Common myeloid progenitor, CD34-positive (primary cell): ENCODE measurements around the gene CDK5R1. TPM values are rescaled to one million over a fixed set of nuclear protein-coding genes. Genes with fewer than 3 reads are reported as not detected.

Experiments used
- CTCF ChIA-PET: fragments of 350-600 bp; sonication (Branson Sonifier 250); formaldehyde crosslinking; loops from one replicate; lab custom pipeline; 2021; ENCODE audit warnings: antibody characterized with exemption; lab: Charles Lee
- POLR2A ChIA-PET: fragments of 350-600 bp; sonication (Branson Sonifier 250); formaldehyde crosslinking; loops from one replicate; lab custom pipeline; 2021; ENCODE audit warnings: antibody characterized with exemption; lab: Charles Lee
- DNase-seq, 3 donors: peaks; one replicate each; pipeline versions ENCODE4 v3.0.0 to v3.0.0-alpha.2; 2013
- H3K27ac ChIP-seq, 2 experiments: 1 replicate in 1 of 2; 2 replicates in 1 of 2; pipeline ENCODE4 v1.7.0; 2013; ENCODE audit warnings: inconsistent platforms in 2 of 2, low read length in 2 of 2, mild to moderate bottlenecking in 2 of 2, low read depth in 1 of 2, moderate library complexity in 1 of 2; ENCODE audit not compliant: severe bottlenecking in 2 of 2, insufficient read depth in 1 of 2, poor library complexity in 1 of 2
- H3K27me3 ChIP-seq, 5 experiments: replicated peaks in 2 of 5; 1 replicate in 3 of 5; 2 replicates in 2 of 5; pipeline versions ENCODE4 v1.6.1 to v1.7.0; 2013; ENCODE audit warnings: low read length in 4 of 5, mild to moderate bottlenecking in 2 of 5, moderate library complexity in 2 of 5, inconsistent platforms in 1 of 5; ENCODE audit not compliant: insufficient read depth in 5 of 5, control insufficient read depth in 4 of 5
- H3K36me3 ChIP-seq, 4 experiments: 1 replicate in 2 of 4; 2 replicates in 2 of 4; pipeline versions ENCODE4 v1.6.1 to v1.7.0; 2013; ENCODE audit warnings: low read length in 3 of 4, control low read depth in 1 of 4, mild to moderate bottlenecking in 1 of 4; ENCODE audit not compliant: control insufficient read depth in 4 of 4, insufficient read depth in 4 of 4
- H3K4me1 ChIP-seq, 4 experiments: 1 replicate in 3 of 4; 2 replicates in 1 of 4; pipeline versions ENCODE4 v1.6.1 to v1.7.1; 2013; ENCODE audit warnings: low read length in 3 of 4, mild to moderate bottlenecking in 3 of 4, control low read depth in 1 of 4, inconsistent platforms in 1 of 4, moderate library complexity in 1 of 4; ENCODE audit not compliant: control insufficient read depth in 4 of 4, insufficient read depth in 4 of 4; ENCODE audit errors: control extremely low read depth in 1 of 4
- H3K4me3 ChIP-seq, 7 experiments: 1 replicate in 4 of 7; 2 replicates in 3 of 7; pipeline versions ENCODE4 v1.5.1 to v1.7.0; 2013; ENCODE audit warnings: mild to moderate bottlenecking in 7 of 7, low read length in 6 of 7, moderate library complexity in 6 of 7, inconsistent platforms in 2 of 7, low read depth in 2 of 7, control low read depth in 1 of 7; ENCODE audit not compliant: insufficient read depth in 4 of 7, control insufficient read depth in 1 of 7; ENCODE audit errors: extremely low read depth in 1 of 7
- H3K9me3 ChIP-seq, 5 experiments: 1 replicate in 4 of 5; 2 replicates in 1 of 5; pipeline versions ENCODE4 v1.6.1 to v1.7.1; 2013; ENCODE audit warnings: low read length in 4 of 5, mild to moderate bottlenecking in 2 of 5, inconsistent platforms in 1 of 5, low read depth in 1 of 5, moderate library complexity in 1 of 5; ENCODE audit not compliant: control insufficient read depth in 4 of 5, insufficient read depth in 2 of 5; ENCODE audit errors: control extremely low read depth in 1 of 5
- whole genome bisulfite sequencing: methylation state at CpG from one replicate; pipeline ENCODE4 v1.1.5; 2013; ENCODE audit not compliant: insufficient coverage; 5-methylcytosine and 5-hydroxymethylcytosine counted together
- polyA plus RNA-seq: library from polyadenylated mRNA; unstranded; fragments of 120-200 nt; gene quantifications from one replicate; pipeline ENCODE4 v1.2.1, GENCODE V29; 2013

The CDK5R1 gene
- 0.53 TPM for polyA plus RNA-seq

DNA sequence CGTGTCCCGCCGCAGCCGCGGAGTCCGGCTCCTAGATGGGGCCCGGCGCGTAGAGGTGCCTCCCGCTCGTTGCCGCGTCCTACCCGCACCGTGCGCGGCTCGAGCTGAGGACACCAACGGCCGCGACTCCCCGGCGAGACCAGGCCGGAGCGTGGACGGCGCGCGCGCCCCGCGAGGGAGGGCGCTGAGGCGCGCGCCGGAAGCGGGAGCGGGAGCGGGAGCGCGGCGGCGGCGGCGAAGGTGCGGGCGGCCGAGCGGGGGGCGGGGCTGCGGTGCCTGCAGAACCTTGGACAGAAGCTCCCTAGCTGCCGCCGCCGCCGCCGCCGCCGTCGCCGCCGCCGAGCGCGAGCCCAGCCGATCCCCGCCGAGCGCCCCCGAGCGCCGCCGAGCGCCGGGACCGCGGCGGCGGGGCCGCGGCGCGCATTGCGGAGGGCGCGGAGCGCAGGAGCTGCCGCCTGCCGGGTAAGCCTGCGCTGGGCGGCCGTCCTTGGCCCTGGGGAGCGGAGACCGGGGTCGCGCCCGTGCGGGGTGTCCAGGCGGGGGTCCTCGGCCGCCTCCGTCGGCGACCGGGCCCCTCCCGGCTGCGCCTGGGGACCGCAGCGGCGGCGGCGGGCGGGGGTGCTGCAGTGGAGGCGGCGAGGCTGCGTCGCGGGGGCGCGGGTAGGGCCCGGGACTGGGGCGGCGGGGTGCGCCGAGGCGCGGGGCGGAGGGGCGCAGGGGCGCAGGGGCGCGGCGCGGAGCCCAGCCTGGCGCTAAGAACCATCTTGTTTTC is at the start of gene CDK5R1:
Gene CDK5R1 (plus strand): TSS at position 293 of the 772 bp plus-strand sequence. CDS start 628 bp downstream, outside the sequence.
- H3K27ac ChIP-seq, result no peak within 1 kb of the TSS
- H3K36me3 ChIP-seq, result peaks cover 2 to 12% (median 6%) of the 10 kb centered on the region in 4 experiments
- ChIA-PET CTCF (interaction anchor here (0.7 to 2.0 kb wide), 4 partner anchors 24 to 268 kb away, joined by 3 to 11 read pairs (median 3); no protein-coding TSS in a partner anchor), POLR2A (interaction anchor here (0.6 kb wide), 2 partner anchors 22 to 33 kb away, joined by 3 to 4 read pairs; no protein-coding TSS in a partner anchor)
- peak within 1 kb of the TSS; percentile 50 to 78 (median 69) for H3K4me3 ChIP-seq
- no peaks in the 10 kb centered on the region for H3K9me3 ChIP-seq
- WGBS, result under 1% methylated on average over 69 of the region's 135 CpGs
- peaks cover 0 to 14% (median 13%) of the 10 kb centered on the region in 4 experiments for H3K4me1 ChIP-seq
- DNase-seq, result peak; percentile 34 to 81 (median 66)
- H3K27me3 ChIP-seq, result peaks cover 0 to 2% (median 0%) of the 10 kb centered on the region in 5 experiments

DNA sequence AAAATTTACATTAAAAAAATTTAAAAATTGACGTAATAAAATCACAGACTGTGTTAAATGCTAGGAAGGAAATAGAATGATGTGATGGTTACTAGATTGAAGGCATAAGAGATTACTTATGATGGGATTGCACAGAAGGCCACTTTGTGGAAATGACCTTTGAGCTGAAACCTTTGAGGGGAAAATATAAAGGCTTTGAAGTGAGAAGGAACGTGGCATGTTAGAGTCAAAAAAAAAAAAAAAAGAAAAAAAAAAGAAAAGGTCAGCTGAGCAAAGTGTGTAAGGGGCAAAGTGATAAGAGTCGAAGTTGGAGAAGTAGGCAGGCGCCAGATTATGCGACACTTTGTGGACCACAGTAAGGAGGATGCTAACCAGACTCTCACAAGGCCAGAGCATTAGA is 46.1 kb upstream of the CDK5R1 start:
- ChIA-PET CTCF (interaction anchor here (0.6 to 1.1 kb wide), 4 partner anchors 17 to 51 kb away, joined by 3 read pairs; no protein-coding TSS in a partner anchor), POLR2A (no interaction called here)
- Histone ChIP-seq H3K36me3 (no peaks in the 10 kb centered on the region), H3K27ac (no peak overlapping the region), H3K4me3 (no peak overlapping the region), H3K27me3 (peaks cover 0 to 2% (median 0%) of the 10 kb centered on the region in 5 experiments), H3K9me3 (peaks cover 0 to 4% (median 0%) of the 10 kb centered on the region in 5 experiments), H3K4me1 (peaks cover 5 to 15% (median 10%) of the 10 kb centered on the region in 4 experiments)
- WGBS, result 85% methylated on average over 5 of the region's 5 CpGs
- peak in 2 of 3 donors; percentile 30 to 42 for DNase-seq

DNA sequence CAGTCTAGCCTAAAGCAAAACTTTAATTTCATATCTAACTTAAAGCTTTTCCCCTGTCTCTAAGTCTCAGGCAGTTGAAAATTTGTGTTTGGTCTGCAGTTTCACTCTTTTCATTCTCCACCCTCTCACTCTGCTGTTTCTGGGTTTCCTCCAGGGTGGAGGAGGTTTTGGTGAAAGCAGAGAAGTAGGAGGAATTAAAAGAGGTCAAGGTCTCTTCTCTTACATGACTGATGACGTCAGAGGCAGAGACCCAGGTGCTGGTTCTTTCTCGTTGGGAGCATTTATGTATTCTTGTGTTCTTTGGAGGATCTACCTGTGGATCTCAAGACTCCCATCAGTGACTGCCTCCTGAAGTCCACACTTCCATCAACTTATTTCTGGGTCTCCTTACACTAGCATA is 44.9 kb upstream of the CDK5R1 start:
- H3K4me3 ChIP-seq, result no peak overlapping the region
- H3K27me3 ChIP-seq, result peaks cover 0 to 2% (median 0%) of the 10 kb centered on the region in 5 experiments
- ChIA-PET CTCF (interaction anchor here (1.6 kb wide), 1 partner anchor 20 kb away, joined by 5 read pairs; no protein-coding TSS in a partner anchor), POLR2A (no interaction called here)
- no peaks in the 10 kb centered on the region for H3K9me3 ChIP-seq
- peaks cover 9 to 21% (median 15%) of the 10 kb centered on the region in 4 experiments for H3K4me1 ChIP-seq
- no peak overlapping the region for H3K27ac ChIP-seq
- 80% methylated on average over 1 of the region's 2 CpGs for WGBS
- DNase-seq, result no peak
- peaks cover 0 to 2% (median under 1%) of the 10 kb centered on the region in 4 experiments for H3K36me3 ChIP-seq

DNA sequence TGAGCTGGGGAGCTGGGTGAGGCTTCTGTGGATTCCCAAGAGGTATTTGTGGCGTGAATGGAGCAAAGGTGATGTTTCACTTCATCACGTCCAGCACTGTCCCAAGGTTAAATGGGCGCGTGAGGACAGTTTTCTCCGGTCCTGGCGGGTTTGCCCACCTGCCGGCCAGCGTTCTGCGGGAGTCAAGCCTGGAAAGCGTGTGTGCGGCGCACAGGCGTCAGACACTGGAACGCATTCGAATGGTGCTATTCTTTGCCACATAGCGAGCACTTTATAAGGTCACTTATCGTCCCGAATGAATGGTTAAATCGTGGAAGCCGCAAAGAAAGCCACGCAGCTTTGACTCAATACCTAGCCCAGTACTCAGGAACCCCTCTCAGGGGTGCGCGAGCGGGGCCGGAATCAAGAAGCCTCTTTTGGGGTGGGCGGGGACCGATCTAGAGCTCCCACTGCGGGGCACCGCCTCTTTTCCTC is 42.9 kb upstream of the CDK5R1 start:
- POLR2A ChIA-PET, result no interaction called here
- Histone ChIP-seq H3K27ac (no peak overlapping the region), H3K27me3 (peaks cover 0 to 2% (median 0%) of the 10 kb centered on the region in 5 experiments), H3K9me3 (no peaks in the 10 kb centered on the region), H3K4me3 (peak overlapping the region; percentile 65 to 99 (median 95)), H3K36me3 (peaks cover 2 to 13% (median 9%) of the 10 kb centered on the region in 4 experiments), H3K4me1 (peaks cover 9 to 21% (median 15%) of the 10 kb centered on the region in 4 experiments)
- CTCF ChIA-PET, result interaction anchor here (0.9 to 6.8 kb wide), 10 partner anchors 10 to 74 kb away, joined by 3 to 78 read pairs (median 4); no protein-coding TSS in a partner anchor
- DNase-seq, result no peak
- WGBS, result 6% methylated on average over 23 of the region's 29 CpGs

DNA sequence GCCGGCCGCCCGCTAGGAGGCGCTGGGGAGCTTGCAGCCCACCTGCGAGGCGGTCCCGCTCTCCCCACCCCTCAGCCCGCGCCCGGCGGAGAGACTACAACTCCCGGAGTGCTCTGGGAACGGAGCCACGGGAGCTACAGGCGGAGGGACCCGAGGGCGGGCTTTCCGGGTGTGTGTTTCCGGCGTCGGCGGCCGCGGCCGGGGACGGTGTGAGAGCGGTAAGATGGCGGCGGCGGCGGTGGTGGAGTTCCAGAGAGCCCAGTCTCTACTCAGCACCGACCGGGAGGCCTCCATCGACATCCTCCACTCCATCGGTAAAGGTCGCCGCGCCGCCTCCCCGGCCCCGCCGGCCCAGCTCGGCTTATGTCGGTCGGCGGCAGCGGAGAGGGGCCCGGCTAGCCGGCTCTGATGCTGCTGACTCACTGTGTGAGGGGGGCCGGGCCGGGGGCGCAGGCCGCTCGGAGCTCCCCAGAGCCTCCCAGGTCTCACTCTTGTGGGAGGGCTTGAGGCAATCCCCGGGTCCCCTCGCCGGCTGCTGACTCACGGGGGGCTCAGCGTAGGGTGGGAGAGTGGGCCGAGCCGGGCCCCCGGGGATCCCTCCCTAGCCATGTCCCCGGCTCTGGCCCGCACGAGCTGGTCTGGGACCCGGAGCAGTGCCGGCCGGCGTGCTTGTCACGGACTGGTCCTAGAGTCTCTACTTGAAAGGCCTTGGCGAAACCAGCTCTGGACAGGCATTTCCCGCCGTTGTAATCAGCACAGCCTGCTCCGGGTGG is 42.3 kb upstream of the CDK5R1 start, which contains the start of gene PSMD11:
Gene PSMD11 (plus strand): TSS at position 210 of the 773 bp plus-strand sequence. CDS start 14 bp downstream, at position 224.
- peaks cover 9 to 21% (median 15%) of the 10 kb centered on the region in 4 experiments for H3K4me1 ChIP-seq
- H3K4me3 ChIP-seq, result peak within 1 kb of the TSS; percentile 86 to 99 (median 95)
- no peaks in the 10 kb centered on the region for H3K9me3 ChIP-seq
- under 1% methylated on average over 72 of the region's 74 CpGs for WGBS
- peaks cover 0 to 2% (median 0%) of the 10 kb centered on the region in 5 experiments for H3K27me3 ChIP-seq
- ChIA-PET CTCF (interaction anchor here (0.9 to 6.8 kb wide), 10 partner anchors 11 to 73 kb away, joined by 3 to 78 read pairs (median 4); no protein-coding TSS in a partner anchor), POLR2A (interaction anchor here (0.5 to 1.5 kb wide), 2 partner anchors 9 to 10 kb away, joined by 3 to 4 read pairs; no protein-coding TSS in a partner anchor)
- H3K27ac ChIP-seq, result peak within 1 kb of the TSS; percentile 89 to 94
- H3K36me3 ChIP-seq, result peaks cover 5 to 16% (median 11%) of the 10 kb centered on the region in 4 experiments
- DNase-seq, result peak; percentile 98 to 99 (median 99)

DNA sequence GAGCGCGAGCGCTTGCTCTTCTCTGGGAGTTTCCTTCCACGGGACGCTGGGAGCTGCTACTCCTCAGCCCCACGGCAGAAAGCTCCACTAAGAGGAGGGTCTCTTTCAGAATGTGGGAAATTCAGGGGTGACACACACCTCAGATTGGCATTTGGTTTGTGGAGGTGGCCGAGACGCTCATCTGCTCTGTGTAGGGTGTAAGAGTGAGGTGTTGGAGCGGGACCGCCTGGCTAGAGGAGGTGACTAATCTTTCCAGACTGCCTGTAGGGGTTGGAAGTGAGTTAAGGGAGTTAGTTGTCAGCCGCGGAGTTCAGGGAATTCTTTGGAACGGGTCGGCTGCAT is 41.7 kb upstream of the CDK5R1 start:
- peak overlapping the region; percentile 89 to 94 for H3K27ac ChIP-seq
- 1% methylated on average over 14 of the region's 14 CpGs for WGBS
- ChIA-PET CTCF (interaction anchor here (1.1 to 6.8 kb wide), 5 partner anchors 18 to 83 kb away, joined by 3 to 78 read pairs (median 4); no protein-coding TSS in a partner anchor), POLR2A (interaction anchor here (1.5 kb wide), 1 partner anchor 9 kb away, joined by 3 read pairs; no protein-coding TSS in a partner anchor)
- DNase-seq, result peak; percentile 22 to 56 (median 51)
- H3K4me3 ChIP-seq, result peak overlapping the region; percentile 86 to 99 (median 95)
- H3K27me3 ChIP-seq, result peaks cover 0 to 2% (median 0%) of the 10 kb centered on the region in 5 experiments
- peaks cover 5 to 18% (median 13%) of the 10 kb centered on the region in 4 experiments for H3K36me3 ChIP-seq
- no peaks in the 10 kb centered on the region for H3K9me3 ChIP-seq
- peaks cover 9 to 21% (median 15%) of the 10 kb centered on the region in 4 experiments for H3K4me1 ChIP-seq
